NCI-H524 treated with DMSO at 0.1 percent for 48 hours (cell line): ENCODE measurements around the gene PARD3.

ENCODE experiments used
- DNase-seq: peaks from one replicate; lab custom pipeline; 2025; lab: John Stamatoyannopoulos, UW

Gene PARD3

GRCh38 chr10:34580214-34580613 is 234.9 kb downstream of the PARD3 start:
- DNase-seq = no peak

GRCh38 chr10:34578468-34578867 is 236.6 kb downstream of the PARD3 start:
- DNase-seq = no peak

GRCh38 chr10:34576797-34577196 is 238.3 kb downstream of the PARD3 start:
- peak; percentile 20 for DNase-seq

- DNase-seq = no peak
These were observed 239.2 kb downstream of the PARD3 start for GRCh38 chr10:34575882-34576281.

- DNase-seq = no peak
These were observed 240.7 kb downstream of the PARD3 start for GRCh38 chr10:34574353-34574934.

GRCh38 chr10:34570887-34571286 is 244.2 kb downstream of the PARD3 start:
- DNase-seq = no peak

GRCh38 chr10:34567659-34568253 is 247.3 kb downstream of the PARD3 start:
- peak; percentile 3 for DNase-seq

GRCh38 chr10:34565934-34566333 is 249.2 kb downstream of the PARD3 start:
- DNase-seq = no peak

- DNase-seq = no peak
These were observed 257.0 kb downstream of the PARD3 start for GRCh38 chr10:34558093-34558583.

- DNase-seq = no peak
These were observed 257.9 kb downstream of the PARD3 start for GRCh38 chr10:34557173-34557572.

- no peak for DNase-seq
These were observed 259.4 kb downstream of the PARD3 start for GRCh38 chr10:34555653-34556052.

GRCh38 chr10:34553747-34554146 is 261.3 kb downstream of the PARD3 start:
- no peak for DNase-seq

- DNase-seq = no peak
These were observed 263.8 kb downstream of the PARD3 start for GRCh38 chr10:34551295-34551694.

GRCh38 chr10:34549953-34550352 is 265.1 kb downstream of the PARD3 start:
- DNase-seq = no peak

GRCh38 chr10:34549001-34549400 is 266.1 kb downstream of the PARD3 start:
- DNase-seq = no peak

GRCh38 chr10:34548466-34548865 is 266.6 kb downstream of the PARD3 start:
- no peak for DNase-seq

GRCh38 chr10:34547695-34548094 is 267.4 kb downstream of the PARD3 start:
- DNase-seq = no peak

- no peak for DNase-seq
These were observed 267.8 kb downstream of the PARD3 start for GRCh38 chr10:34547291-34547690.

GRCh38 chr10:34544400-34544799 is 270.7 kb downstream of the PARD3 start:
- DNase-seq = no peak

- no peak for DNase-seq
These were observed 271.4 kb downstream of the PARD3 start for GRCh38 chr10:34543716-34544115.

GRCh38 chr10:34540492-34540891 is 274.6 kb downstream of the PARD3 start:
- DNase-seq = no peak

- DNase-seq = no peak
These were observed 275.4 kb downstream of the PARD3 start for GRCh38 chr10:34539533-34540315.

GRCh38 chr10:34538281-34538829 is 276.7 kb downstream of the PARD3 start:
- DNase-seq = no peak
